ENCODE data around the gene PIAS3. TPM values are rescaled to one million over a fixed set of nuclear protein-coding genes. Genes with fewer than 3 reads are reported as not detected.

PIAS3 gene
- total and polyA plus RNA-seq, 10 of the 15 experiments (the other 5 are each of a cell fraction or from before 2014, with no cell fraction given), result 0.85 to 14.9 (median 10.6) TPM

DNA sequence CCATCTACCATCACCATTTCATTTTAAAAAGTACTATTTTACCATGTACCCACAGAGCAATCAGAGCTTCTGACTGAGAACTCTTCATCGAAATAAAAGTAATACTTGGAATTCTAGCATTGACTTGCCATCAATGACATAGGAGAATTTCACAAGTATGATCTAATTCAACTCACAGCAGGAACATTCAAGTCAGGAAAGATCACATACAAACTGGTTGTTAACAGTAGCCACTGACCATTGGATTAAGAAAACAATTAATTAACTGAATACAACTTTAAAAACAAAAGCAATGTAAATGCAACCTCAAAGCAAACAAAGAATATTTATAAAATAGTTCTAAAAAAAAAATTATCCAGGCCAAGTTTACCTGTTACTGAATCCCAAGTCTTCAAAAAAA is 53.8 kb downstream of the PIAS3 start:
- no peaks in the 10 kb centered on the region; the same call in none of the 2 replicates for H3K4me1 ChIP-seq (ENCODE audit: control insufficient read depth, insufficient read depth, low read length)
- no TSS peak for BruUV-seq (replicated peaks)
- no peaks in the 10 kb centered on the region for H3K36me3 ChIP-seq (ENCODE audit: control insufficient read depth in 2 of 2, insufficient read depth in 2 of 2, low read length in 1 of 2)
- in situ Hi-C loops (cut with MboI) (no loop called here), intact Hi-C loops (cut with micrococcal nuclease; ENCODE audit: unreplicated experiment) (no loop called here)
- WGBS (ENCODE audit: insufficient coverage, insufficient replicate concordance, low lambda C conversion rate, missing lambda C conversion rate), result 58% methylated on average over 1 of the region's 1 CpG
- SMC1A ChIA-PET (ENCODE audit: uncharacterized antibody, unreplicated experiment), result interaction anchor here (0.6 to 1.4 kb wide), 3 partner anchors 13 to 27 kb away, joined by 3 to 5 read pairs (median 3); no protein-coding TSS in a partner anchor
- H3K4me2 ChIP-seq (ENCODE audit: control insufficient read depth, insufficient read depth), result no peak overlapping the region
- no peaks in the 10 kb centered on the region for H3K27me3 ChIP-seq (replicated peaks in 1 of 2; ENCODE audit: control insufficient read depth in 2 of 2, insufficient read depth in 2 of 2, low read length in 1 of 2)
- FAIRE-seq (no peak), ATAC-seq (no peak), DNase-seq (ENCODE audit: low read depth, low spot score) (no peak)
- RAD21 ChIA-PET (ENCODE audit: unreplicated experiment), result interaction anchor here (1.2 kb wide), 1 partner anchor 24 kb away, joined by 3 read pairs; no protein-coding TSS in a partner anchor
- H3K79me2 ChIP-seq (ENCODE audit: control insufficient read depth, insufficient read depth, low read length), result peaks cover 10% of the 10 kb centered on the region
- H4K20me1 ChIP-seq (ENCODE audit: control insufficient read depth, insufficient read depth), result no peaks in the 10 kb centered on the region
- CTCF ChIA-PET, result interaction anchor here (0.7 to 1.8 kb wide), 5 partner anchors 9 to 54 kb away, joined by 3 to 6 read pairs (median 4); partner anchors contain the start of genes NUDT17 and PIAS3
- no peak overlapping the region for H3K4me3 ChIP-seq
- H3K27ac ChIP-seq (ENCODE audit: control insufficient read depth, insufficient read depth), result no peak overlapping the region
- H3K9me3 ChIP-seq (replicated peaks; ENCODE audit: control insufficient read depth, insufficient read depth, low read length), result no peaks in the 10 kb centered on the region
- no peak overlapping the region for H3K9ac ChIP-seq (ENCODE audit: control insufficient read depth, insufficient read depth, low read length)
- no peak overlapping the region for H2AFZ ChIP-seq (ENCODE audit: control insufficient read depth, low read depth, low read length)
- POLR2A ChIA-PET, result no interaction called here
- TF ChIP-seq WRNIP1 (IDR thresholded peaks at IDR 0.05; ENCODE audit: borderline replicate concordance, low read depth, low read length) (no peak), CEBPZ (IDR thresholded peaks at IDR 0.05; ENCODE audit: low read depth, low read length) (no peak), YY1 (IDR thresholded peaks at IDR 0.05; ENCODE audit: low read depth, low read length) (no peak), CBFB (IDR thresholded peaks at IDR 0.05; ENCODE audit: low read depth) (no peak), HDAC6 (IDR thresholded peaks at IDR 0.05; ENCODE audit: unreplicated experiment) (no peak), CREM (IDR thresholded peaks at IDR 0.05; ENCODE audit: low read depth) (no peak), SMAD5 (IDR thresholded peaks at IDR 0.05; ENCODE audit: low read depth) (no peak), EED (IDR thresholded peaks at IDR 0.05; ENCODE audit: low read depth) (no peak), ZBTB33 (IDR thresholded peaks at IDR 0.05) (no peak), NFYB (IDR thresholded peaks at IDR 0.05; ENCODE audit: insufficient read depth, low read depth, low read length) (no peak), SPI1 (IDR thresholded peaks at IDR 0.05; ENCODE audit: borderline replicate concordance, insufficient read depth, low read depth, low read length) (no peak), MEF2A (IDR thresholded peaks at IDR 0.05; ENCODE audit: insufficient read depth, low read depth, low read length) (no peak)
- TF ChIP-seq, protein P1, sequence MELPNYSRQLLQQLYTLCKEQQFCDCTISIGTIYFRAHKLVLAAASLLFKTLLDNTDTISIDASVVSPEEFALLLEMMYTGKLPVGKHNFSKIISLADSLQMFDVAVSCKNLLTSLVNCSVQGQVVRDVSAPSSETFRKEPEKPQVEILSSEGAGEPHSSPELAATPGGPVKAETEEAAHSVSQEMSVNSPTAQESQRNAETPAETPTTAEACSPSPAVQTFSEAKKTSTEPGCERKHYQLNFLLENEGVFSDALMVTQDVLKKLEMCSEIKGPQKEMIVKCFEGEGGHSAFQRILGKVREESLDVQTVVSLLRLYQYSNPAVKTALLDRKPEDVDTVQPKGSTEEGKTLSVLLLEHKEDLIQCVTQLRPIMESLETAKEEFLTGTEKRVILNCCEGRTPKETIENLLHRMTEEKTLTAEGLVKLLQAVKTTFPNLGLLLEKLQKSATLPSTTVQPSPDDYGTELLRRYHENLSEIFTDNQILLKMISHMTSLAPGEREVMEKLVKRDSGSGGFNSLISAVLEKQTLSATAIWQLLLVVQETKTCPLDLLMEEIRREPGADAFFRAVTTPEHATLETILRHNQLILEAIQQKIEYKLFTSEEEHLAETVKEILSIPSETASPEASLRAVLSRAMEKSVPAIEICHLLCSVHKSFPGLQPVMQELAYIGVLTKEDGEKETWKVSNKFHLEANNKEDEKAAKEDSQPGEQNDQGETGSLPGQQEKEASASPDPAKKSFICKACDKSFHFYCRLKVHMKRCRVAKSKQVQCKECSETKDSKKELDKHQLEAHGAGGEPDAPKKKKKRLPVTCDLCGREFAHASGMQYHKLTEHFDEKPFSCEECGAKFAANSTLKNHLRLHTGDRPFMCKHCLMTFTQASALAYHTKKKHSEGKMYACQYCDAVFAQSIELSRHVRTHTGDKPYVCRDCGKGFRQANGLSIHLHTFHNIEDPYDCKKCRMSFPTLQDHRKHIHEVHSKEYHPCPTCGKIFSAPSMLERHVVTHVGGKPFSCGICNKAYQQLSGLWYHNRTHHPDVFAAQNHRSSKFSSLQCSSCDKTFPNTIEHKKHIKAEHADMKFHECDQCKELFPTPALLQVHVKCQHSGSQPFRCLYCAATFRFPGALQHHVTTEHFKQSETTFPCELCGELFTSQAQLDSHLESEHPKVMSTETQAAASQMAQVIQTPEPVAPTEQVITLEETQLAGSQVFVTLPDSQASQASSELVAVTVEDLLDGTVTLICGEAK (IDR thresholded peaks at IDR 0.05; ENCODE audit: borderline replicate concordance), result no peak
- TF ChIP-seq, protein P2, sequence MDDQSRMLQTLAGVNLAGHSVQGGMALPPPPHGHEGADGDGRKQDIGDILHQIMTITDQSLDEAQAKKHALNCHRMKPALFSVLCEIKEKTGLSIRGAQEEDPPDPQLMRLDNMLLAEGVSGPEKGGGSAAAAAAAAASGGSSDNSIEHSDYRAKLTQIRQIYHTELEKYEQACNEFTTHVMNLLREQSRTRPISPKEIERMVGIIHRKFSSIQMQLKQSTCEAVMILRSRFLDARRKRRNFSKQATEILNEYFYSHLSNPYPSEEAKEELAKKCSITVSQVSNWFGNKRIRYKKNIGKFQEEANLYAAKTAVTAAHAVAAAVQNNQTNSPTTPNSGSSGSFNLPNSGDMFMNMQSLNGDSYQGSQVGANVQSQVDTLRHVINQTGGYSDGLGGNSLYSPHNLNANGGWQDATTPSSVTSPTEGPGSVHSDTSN (IDR thresholded peaks at IDR 0.05; ENCODE audit: insufficient replicate concordance, low read depth, low read length), result no peak
